Gastrocnemius medialis (tissue), 4 donors: Measurements from ENCODE around the gene THPO. TPM values are rescaled to one million over a fixed set of nuclear protein-coding genes. Genes with fewer than 3 reads are reported as not detected.

Experiments
- ATAC-seq, 2 donors: fragments of 150-250 bp; one replicate each; pipeline ENCODE4 v1.9.1; 2016
- DNase-seq, 2 donors: peaks; one replicate each; pipeline ENCODE4 v3.0.0-alpha.2; 2019
- H3K27ac ChIP-seq, 4 donors: fragments of 200-600 bp; sonication (generic); 1 replicate in 1 of 4; 2 replicates in 3 of 4; pipeline ENCODE4 v1.5.1; 2016 to 2018; ENCODE audit warnings: mild to moderate bottlenecking in 2 of 4, moderate library complexity in 1 of 4
- H3K27me3 ChIP-seq, 3 donors: fragments of 200-600 bp; sonication (generic) in 2 of 3; 1 replicate in 1 of 3; 2 replicates in 2 of 3; pipeline versions ENCODE4 v1.5.1 to v1.6.0; 2016 to 2019; ENCODE audit warnings: mild to moderate bottlenecking in 1 of 3, moderate library complexity in 1 of 3
- H3K36me3 ChIP-seq, 2 donors: fragments of 200-600 bp; sonication (generic) in 1 of 2; one replicate each; pipeline ENCODE4 v1.5.1; 2017 to 2018
- H3K4me1 ChIP-seq, 2 donors: fragments of 200-600 bp; sonication (generic) in 1 of 2; one replicate each; pipeline ENCODE4 v1.5.1; 2016 to 2017; ENCODE audit warnings: mild to moderate bottlenecking in 2 of 2
- H3K4me3 ChIP-seq, 4 donors: fragments of 200-600 bp; sonication (generic) in 3 of 4; 1 replicate in 1 of 4; 2 replicates in 3 of 4; pipeline ENCODE4 v1.5.1; 2016 to 2019; ENCODE audit warnings: mild to moderate bottlenecking in 2 of 4
- H3K9me3 ChIP-seq, 3 donors: fragments of 200-600 bp; sonication (generic) in 2 of 3; 1 replicate in 1 of 3; 2 replicates in 2 of 3; pipeline ENCODE4 v1.5.1; 2016 to 2019
- CTCF ChIP-seq, 5 experiments: fragments of 450-650 bp in 3 of 5; fragments of 200-600 bp in 2 of 5; sonication (generic) in 2 of 5; IDR thresholded peaks in 4 of 5; conservative IDR thresholded peaks in 1 of 5; 1 replicate in 4 of 5; 2 replicates in 1 of 5; pipeline ENCODE4 v1.5.1; 2016 to 2019; ENCODE audit warnings: antibody characterized with exemption in 5 of 5, mild to moderate bottlenecking in 3 of 5, moderate library complexity in 3 of 5
- POLR2A ChIP-seq, 2 donors: fragments of 450-650 bp; IDR thresholded peaks; one replicate each; pipeline ENCODE4 v1.6.1; 2017; ENCODE audit warnings: antibody characterized with exemption in 2 of 2, mild to moderate bottlenecking in 2 of 2, moderate library complexity in 2 of 2
- in situ Hi-C, 4 donors: fragments of 200-750 bp; cut with MboI; loops; one replicate each; pipeline versions ENCODE4 v1.15.0 to v1.8.0; 2017; ENCODE audit warnings: low sequenced_read_pairs in 4 of 4
- intact Hi-C: fragments of 100-400 bp; cut with DNase I; formaldehyde crosslinking; loops from one replicate; pipeline ENCODE4 v1.15.1; 2023; ENCODE audit warnings: low total_unique reads
- total RNA-seq, 4 donors: library from RNA; depleted of rRNA; stranded (reverse); fragments of >200 nt; gene quantifications; one replicate each; pipeline versions ENCODE4 v1.1.0 to v1.2.3, GENCODE V29; 2016

THPO gene
- total RNA-seq, 4 donors from 2014 or later = 0.36 to 2.5 (median 0.69) TPM; not detected in 1

- no peak for TF ChIP-seq CTCF (IDR thresholded peaks at IDR 0.05 in 4 of 5, conservative IDR thresholded peaks at IDR 0.05 in 1 of 5)
- no peak for TF ChIP-seq POLR2A (IDR thresholded peaks at IDR 0.05)
- intact Hi-C loops = no loop called here
- Histone ChIP-seq H3K36me3 (no peaks in the 10 kb centered on the region), H3K27me3 (peaks cover 4 to 15% (median 5%) of the 10 kb centered on the region in 3 donors), H3K27ac (peak overlapping the region; percentile 2 to 78 (median 74)), H3K4me1 (peaks cover 19 to 23% of the 10 kb centered on the region in 2 donors), H3K4me3 (peak overlapping the region; percentile 45 to 61 (median 54)), H3K9me3 (no peaks in the 10 kb centered on the region)
- in situ Hi-C loops = no loop called here
- ATAC-seq = peak; percentile 5 to 10
- DNase-seq = no peak
Measured at GRCh38 chr3:184380627-184381260, 2.7 kb upstream of the THPO start.

- in situ Hi-C loops (no loop called here), intact Hi-C loops (no loop called here)
- H3K9me3 ChIP-seq = no peaks in the 10 kb centered on the region
- peaks cover 4 to 15% (median 5%) of the 10 kb centered on the region in 3 donors for H3K27me3 ChIP-seq
- no peaks in the 10 kb centered on the region for H3K36me3 ChIP-seq
- peak; percentile 63 to 71 for DNase-seq
- TF ChIP-seq CTCF (IDR thresholded peaks at IDR 0.05 in 4 of 5, conservative IDR thresholded peaks at IDR 0.05 in 1 of 5) (no peak), POLR2A (IDR thresholded peaks at IDR 0.05) (no peak)
- H3K27ac ChIP-seq = peak overlapping the region in 3 of 4 donors; percentile 71 to 78 (median 77)
- H3K4me1 ChIP-seq = peaks cover 19 to 23% of the 10 kb centered on the region in 2 donors
- H3K4me3 ChIP-seq = peak overlapping the region; percentile 45 to 61 (median 54)
- ATAC-seq = peak; percentile 79 to 80
Measured at GRCh38 chr3:184380185-184380626, 2.2 kb upstream of the THPO start.

GRCh38 chr3:184379358-184380184 is 1.6 kb upstream of the THPO start, which contains the start of gene CHRD:
Gene CHRD (plus strand): TSS chr3:184380054. CDS start chr3:184380319, 265 bp downstream.
- peak within 1 kb of the TSS; percentile 78 to 85 (median 83) for H3K27ac ChIP-seq
- in situ Hi-C loops (loop anchor here in 3 of 4 donors (10.0 kb wide), 2 partner anchors 135 to 165 kb away; no protein-coding TSS in a partner anchor), intact Hi-C loops (no loop called here)
- TF ChIP-seq POLR2A (IDR thresholded peaks at IDR 0.05) (no peak), CTCF (IDR thresholded peaks at IDR 0.05 in 4 of 5, conservative IDR thresholded peaks at IDR 0.05 in 1 of 5) (no peak)
- DNase-seq (no peak), ATAC-seq (peak; percentile 20 to 36)
- H3K4me3 ChIP-seq = peak within 1 kb of the TSS; percentile 45 to 61 (median 54)
- peaks cover 4 to 15% (median 5%) of the 10 kb centered on the region in 3 donors for H3K27me3 ChIP-seq
- peaks cover 19 to 23% of the 10 kb centered on the region in 2 donors for H3K4me1 ChIP-seq
- H3K36me3 ChIP-seq = no peaks in the 10 kb centered on the region
- H3K9me3 ChIP-seq = no peaks in the 10 kb centered on the region

GRCh38 chr3:184378651-184379357 is 797 bp upstream of the THPO start:
- Histone ChIP-seq H3K4me3 (peak overlapping the region; percentile 40 to 53 (median 46)), H3K36me3 (no peaks in the 10 kb centered on the region), H3K4me1 (peaks cover 19 to 23% of the 10 kb centered on the region in 2 donors), H3K27ac (peak overlapping the region; percentile 78 to 85 (median 83)), H3K9me3 (no peaks in the 10 kb centered on the region), H3K27me3 (peaks cover 4 to 15% (median 5%) of the 10 kb centered on the region in 3 donors)
- intact Hi-C loops (no loop called here), in situ Hi-C loops (loop anchor here in 3 of 4 donors (10.0 kb wide), 2 partner anchors 136 to 166 kb away; no protein-coding TSS in a partner anchor)
- peak in 1 of 2 donors; percentile 8 for ATAC-seq
- TF ChIP-seq POLR2A (IDR thresholded peaks at IDR 0.05) = no peak
- TF ChIP-seq CTCF (IDR thresholded peaks at IDR 0.05 in 4 of 5, conservative IDR thresholded peaks at IDR 0.05 in 1 of 5) = no peak
- DNase-seq = no peak
